GM21528 (cell line): Measurements from ENCODE around the gene OR6B1.
"Not testable (repeated sequence)": the region's sequence is repeated elsewhere in the genome, so short reads cannot be mapped to it uniquely, and the experiment has no call there.

ENCODE experiments used
- ATAC-seq: cut with Tn5 transposase; IDR thresholded peaks from one replicate; pipeline ENCODE4 v1.9.1; 2021; ENCODE audit warnings: mild to moderate bottlenecking, moderate library complexity; ENCODE audit not compliant: unreplicated experiment, low FRiP score

OR6B1 gene

GRCh38 chr7:144004703-144005102 is 4.6 kb downstream of the OR6B1 start:
- no peak for ATAC-seq

GRCh38 chr7:144006029-144006691 is 6.0 kb downstream of the OR6B1 start:
- ATAC-seq: no peak

- no peak for ATAC-seq
Measured at GRCh38 chr7:144006692-144007042, 6.5 kb downstream of the OR6B1 start.

GRCh38 chr7:144009361-144009760 is 9.2 kb downstream of the OR6B1 start:
- no peak for ATAC-seq

GRCh38 chr7:144010061-144010460 is 9.9 kb downstream of the OR6B1 start:
- ATAC-seq: not testable (repeated sequence)

GRCh38 chr7:144010821-144011220 is 10.7 kb downstream of the OR6B1 start:
- ATAC-seq: not testable (repeated sequence)

GRCh38 chr7:144011458-144012230 is 11.5 kb downstream of the OR6B1 start:
- ATAC-seq: no peak

GRCh38 chr7:144018065-144018464 is 17.9 kb downstream of the OR6B1 start:
- no peak for ATAC-seq

- no peak for ATAC-seq
Measured at GRCh38 chr7:144019457-144019856, 19.3 kb downstream of the OR6B1 start.

GRCh38 chr7:144020340-144020739 is 20.2 kb downstream of the OR6B1 start:
- ATAC-seq: no peak

- no peak for ATAC-seq
Measured at GRCh38 chr7:144022169-144022568, 22.0 kb downstream of the OR6B1 start.

GRCh38 chr7:144023171-144023827 is 23.2 kb downstream of the OR6B1 start:
- ATAC-seq: no peak

GRCh38 chr7:144024213-144024612 is 24.1 kb downstream of the OR6B1 start:
- ATAC-seq: no peak

- ATAC-seq: no peak
Measured at GRCh38 chr7:144026203-144026883, 26.2 kb downstream of the OR6B1 start.

- ATAC-seq: no peak
Measured at GRCh38 chr7:144027070-144027469, 26.9 kb downstream of the OR6B1 start.

GRCh38 chr7:144027974-144028373 is 27.9 kb downstream of the OR6B1 start:
- no peak for ATAC-seq

- no peak for ATAC-seq
Measured at GRCh38 chr7:144028547-144028946, 28.4 kb downstream of the OR6B1 start.

- ATAC-seq: no peak
Measured at GRCh38 chr7:144032516-144032915, 32.4 kb downstream of the OR6B1 start.

- no peak for ATAC-seq
Measured at GRCh38 chr7:144032985-144033709, 33.0 kb downstream of the OR6B1 start.

- no peak for ATAC-seq
Measured at GRCh38 chr7:144035385-144035784, 35.3 kb downstream of the OR6B1 start.
